Keratinocyte (primary cell): ENCODE measurements around the gene SLC24A5. TPM values are rescaled to one million over a fixed set of nuclear protein-coding genes. Genes with fewer than 3 reads are reported as not detected.

Source experiments
- DNase-seq: peaks from one replicate; pipeline ENCODE4 v3.0.0-alpha.2; 2011; ENCODE audit warnings: low read depth, missing footprints, low spot score
- FAIRE-seq: peaks from 2 replicates; lab custom pipeline; 2011; peaks lifted over from hg19 to GRCh38; lab: Jason Lieb, UNC
- H2AFZ ChIP-seq: 2 replicates; pipeline ENCODE4 v1.6.0; 2012; ENCODE audit warnings: low read length, control low read depth, inconsistent platforms; ENCODE audit not compliant: control insufficient read depth
- H3K27ac ChIP-seq: 2 replicates; pipeline ENCODE4 v1.5.1; 2011; ENCODE audit warnings: low read length; ENCODE audit not compliant: control insufficient read depth, insufficient read depth
- H3K27me3 ChIP-seq: 3 replicates; pipeline ENCODE4 v1.6.0; 2011; ENCODE audit warnings: low read length; ENCODE audit not compliant: control insufficient read depth, insufficient read depth; ENCODE audit errors: extremely low read depth
- H3K36me3 ChIP-seq, 2 experiments: 2 replicates in 1 of 2; 3 replicates in 1 of 2; pipeline ENCODE4 v1.5.1; 2011; ENCODE audit warnings: low read length in 2 of 2, mild to moderate bottlenecking in 1 of 2; ENCODE audit not compliant: control insufficient read depth in 2 of 2, insufficient read depth in 2 of 2; ENCODE audit errors: extremely low read depth in 1 of 2
- H3K4me1 ChIP-seq: 3 replicates; pipeline ENCODE4 v1.5.1; 2011; ENCODE audit warnings: low read length; ENCODE audit not compliant: control insufficient read depth, insufficient read depth; ENCODE audit errors: extremely low read depth
- H3K4me2 ChIP-seq: 3 replicates; pipeline ENCODE4 v1.6.0; 2011; ENCODE audit warnings: low read depth, low read length; ENCODE audit not compliant: control insufficient read depth, insufficient read depth; ENCODE audit errors: extremely low read depth
- H3K4me3 ChIP-seq, 3 experiments: fragments of 200-600 bp in 1 of 3; sonication (generic) in 1 of 3; 2 replicates in 2 of 3; 3 replicates in 1 of 3; pipeline ENCODE4 v1.5.1; 2011 to 2016; ENCODE audit warnings: low read length in 3 of 3, mild to moderate bottlenecking in 3 of 3, control low read depth in 2 of 3, inconsistent platforms in 1 of 3, low read depth in 1 of 3, mixed read lengths in 1 of 3, mixed run types in 1 of 3, moderate library complexity in 1 of 3; ENCODE audit not compliant: control insufficient read depth in 2 of 3, insufficient read depth in 2 of 3; ENCODE audit errors: extremely low read depth in 1 of 3
- H3K79me2 ChIP-seq: 2 replicates; pipeline ENCODE4 v1.6.0; 2012; ENCODE audit warnings: low read length; ENCODE audit not compliant: control insufficient read depth, insufficient read depth
- H3K9ac ChIP-seq: 3 replicates; pipeline ENCODE4 v1.6.0; 2011; ENCODE audit warnings: low read length; ENCODE audit not compliant: control insufficient read depth, insufficient read depth; ENCODE audit errors: extremely low read depth
- H3K9me1 ChIP-seq: 3 replicates; pipeline ENCODE4 v1.6.0; 2011; ENCODE audit warnings: low read length; ENCODE audit not compliant: control insufficient read depth, insufficient read depth; ENCODE audit errors: extremely low read depth
- H3K9me3 ChIP-seq: 2 replicates; pipeline ENCODE4 v1.5.1; 2012; ENCODE audit warnings: low read depth, low read length; ENCODE audit not compliant: control insufficient read depth
- H4K20me1 ChIP-seq: 3 replicates; pipeline ENCODE4 v1.6.0; 2011; ENCODE audit warnings: low read length; ENCODE audit not compliant: control insufficient read depth, insufficient read depth; ENCODE audit errors: extremely low read depth
- EZH2 ChIP-seq: IDR thresholded peaks from one replicate; pipeline ENCODE4 v1.6.1; 2012; ENCODE audit warnings: inconsistent platforms, mild to moderate bottlenecking, low read length, moderate library complexity
- dilution Hi-C: fragments of 300-500 bp; cut with MboI; formaldehyde crosslinking; loops from one replicate; pipeline ENCODE4 v1.7.0; 2020; ENCODE audit warnings: low sequenced_read_pairs; ENCODE audit not compliant: extremely low pct_ligation_motif_present
- polyA plus RNA-seq, 5 experiments: library from polyadenylated mRNA; depleted of rRNA in 3 of 5; stranded (reverse) in 3 of 5; stranded (forward) in 1 of 5; unstranded in 1 of 5; fragments of >200 nt; gene quantifications; 1 replicate in 1 of 5; 2 replicates in 3 of 5; 3 replicates in 1 of 5; pipeline versions ENCODE4 v1.2.1 to v1.2.3, GENCODE V29; 2011 to 2012; ENCODE audit warnings: missing spikeins in 2 of 5, low read depth in 1 of 5, low replicate concordance in 1 of 5
- TF ChIP-seq, protein P1 (sequence below), 3 experiments: IDR thresholded peaks in 1 of 3; conservative IDR thresholded peaks in 1 of 3; optimal IDR thresholded peaks in 1 of 3; 2 replicates in 2 of 3; 3 replicates in 1 of 3; pipeline versions ENCODE3 to v1.5.1; 2011; ENCODE audit warnings: low read length in 3 of 3, mild to moderate bottlenecking in 3 of 3, moderate library complexity in 2 of 3, control low read depth in 1 of 3, inconsistent platforms in 1 of 3; ENCODE audit not compliant: insufficient read depth in 2 of 3; ENCODE audit errors: extremely low read depth in 1 of 3

Gene SLC24A5
- polyA plus RNA-seq, 1 donor (not counting 4 experiments of a cell fraction or from before 2014, with no cell fraction given), result 0.04 TPM

DNA sequence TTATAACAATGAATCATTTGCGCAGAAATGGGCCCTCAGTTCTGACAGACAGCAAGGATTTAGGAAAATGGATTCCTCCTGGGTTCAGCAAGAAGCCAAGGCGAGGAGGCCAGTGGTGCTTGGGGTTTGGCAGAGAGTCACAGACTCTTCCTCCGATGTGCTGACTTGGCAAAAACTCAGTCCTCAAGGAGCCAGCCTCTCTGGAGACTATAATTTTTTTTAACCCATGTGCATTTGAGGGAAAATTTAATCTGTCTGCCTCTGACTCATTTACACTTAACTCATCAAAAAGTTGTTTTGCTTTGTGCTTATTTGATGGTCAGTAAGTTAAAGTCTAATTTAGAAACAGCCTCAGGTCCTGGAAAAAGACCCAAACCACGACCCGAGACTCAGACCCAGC lies 34.2 kb upstream of the SLC24A5 start:
- no peaks in the 10 kb centered on the region for H3K36me3 ChIP-seq
- no peak overlapping the region for H3K9ac ChIP-seq
- H3K9me3 ChIP-seq, result no peaks in the 10 kb centered on the region
- H3K27me3 ChIP-seq, result no peaks in the 10 kb centered on the region
- H2AFZ ChIP-seq, result no peak overlapping the region
- no peak for TF ChIP-seq EZH2
- TF ChIP-seq, protein P1, sequence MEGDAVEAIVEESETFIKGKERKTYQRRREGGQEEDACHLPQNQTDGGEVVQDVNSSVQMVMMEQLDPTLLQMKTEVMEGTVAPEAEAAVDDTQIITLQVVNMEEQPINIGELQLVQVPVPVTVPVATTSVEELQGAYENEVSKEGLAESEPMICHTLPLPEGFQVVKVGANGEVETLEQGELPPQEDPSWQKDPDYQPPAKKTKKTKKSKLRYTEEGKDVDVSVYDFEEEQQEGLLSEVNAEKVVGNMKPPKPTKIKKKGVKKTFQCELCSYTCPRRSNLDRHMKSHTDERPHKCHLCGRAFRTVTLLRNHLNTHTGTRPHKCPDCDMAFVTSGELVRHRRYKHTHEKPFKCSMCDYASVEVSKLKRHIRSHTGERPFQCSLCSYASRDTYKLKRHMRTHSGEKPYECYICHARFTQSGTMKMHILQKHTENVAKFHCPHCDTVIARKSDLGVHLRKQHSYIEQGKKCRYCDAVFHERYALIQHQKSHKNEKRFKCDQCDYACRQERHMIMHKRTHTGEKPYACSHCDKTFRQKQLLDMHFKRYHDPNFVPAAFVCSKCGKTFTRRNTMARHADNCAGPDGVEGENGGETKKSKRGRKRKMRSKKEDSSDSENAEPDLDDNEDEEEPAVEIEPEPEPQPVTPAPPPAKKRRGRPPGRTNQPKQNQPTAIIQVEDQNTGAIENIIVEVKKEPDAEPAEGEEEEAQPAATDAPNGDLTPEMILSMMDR (optimal IDR thresholded peaks at IDR 0.05 in 1 of 3, IDR thresholded peaks at IDR 0.05 in 1 of 3, conservative IDR thresholded peaks at IDR 0.05 in 1 of 3; ENCODE audit: extremely low read depth in 1 of 3, insufficient read depth in 2 of 3, low read length in 3 of 3), result no peak
- no peaks in the 10 kb centered on the region for H3K4me1 ChIP-seq
- DNase-seq (no peak), FAIRE-seq (no peak)
- H3K4me2 ChIP-seq, result no peak overlapping the region
- dilution Hi-C loops, result no loop called here
- no peak overlapping the region for H3K27ac ChIP-seq
- no peak overlapping the region for H3K4me3 ChIP-seq
- H4K20me1 ChIP-seq, result no peaks in the 10 kb centered on the region
- H3K9me1 ChIP-seq, result no peaks in the 10 kb centered on the region
- no peaks in the 10 kb centered on the region for H3K79me2 ChIP-seq

DNA sequence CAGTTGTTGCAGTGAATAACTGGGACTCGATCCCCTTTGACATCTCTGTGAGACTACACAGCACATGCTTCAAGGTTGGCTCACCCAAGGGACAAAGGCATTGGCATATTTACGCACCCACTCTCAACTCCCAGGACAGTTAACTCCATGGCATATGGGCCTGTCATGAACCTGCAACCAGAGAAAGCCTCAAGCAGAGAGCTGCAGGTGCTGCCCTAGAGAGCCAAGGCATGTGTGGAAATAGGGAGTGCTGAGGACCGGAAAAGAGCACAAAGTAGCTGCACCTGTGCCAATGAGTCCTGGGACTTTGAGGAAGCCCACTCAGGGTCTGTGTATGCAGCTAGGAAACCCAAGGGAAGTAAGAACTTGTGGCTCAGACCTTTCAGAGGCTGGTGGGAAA lies 32.9 kb upstream of the SLC24A5 start:
- Histone ChIP-seq H3K9ac (no peak overlapping the region), H3K4me3 (no peak overlapping the region), H3K4me1 (no peaks in the 10 kb centered on the region), H3K79me2 (no peaks in the 10 kb centered on the region), H3K9me1 (no peaks in the 10 kb centered on the region), H4K20me1 (no peaks in the 10 kb centered on the region), H2AFZ (no peak overlapping the region), H3K27me3 (no peaks in the 10 kb centered on the region), H3K9me3 (no peaks in the 10 kb centered on the region), H3K27ac (no peak overlapping the region), H3K4me2 (no peak overlapping the region), H3K36me3 (no peaks in the 10 kb centered on the region)
- dilution Hi-C loops, result no loop called here
- no peak for FAIRE-seq
- TF ChIP-seq, protein P1 (optimal IDR thresholded peaks at IDR 0.05 in 1 of 3, IDR thresholded peaks at IDR 0.05 in 1 of 3, conservative IDR thresholded peaks at IDR 0.05 in 1 of 3; ENCODE audit: extremely low read depth in 1 of 3, insufficient read depth in 2 of 3, low read length in 3 of 3), result no peak
- TF ChIP-seq EZH2, result no peak
- no peak for DNase-seq
